ENCODE results near the gene ATP2C2. TPM values are rescaled to one million over a fixed set of nuclear protein-coding genes. Genes with fewer than 3 reads are reported as not detected.

ATP2C2 gene
- total and polyA plus RNA-seq, 8 donors, result 1.1 to 141 (median 4.2) TPM; not detected in 2

- Histone ChIP-seq H3K27me3 (peaks cover 0 to 22% (median 0%) of the 10 kb centered on the region in 3 donors), H3K27ac (no peak overlapping the region), H3K9me3 (no peaks in the 10 kb centered on the region), H3K4me3 (no peak overlapping the region), H3K4me1 (no peaks in the 10 kb centered on the region), H3K36me3 (no peaks in the 10 kb centered on the region)
- intact Hi-C loops (cut with DNase I; ENCODE audit: low total_unique reads), result no loop called here
- no peak for DNase-seq
- WGBS, 5 donors, result 76 to 83% (median 81%) methylated on average over 8 of the region's 8 CpGs
- TF ChIP-seq, protein P1, sequence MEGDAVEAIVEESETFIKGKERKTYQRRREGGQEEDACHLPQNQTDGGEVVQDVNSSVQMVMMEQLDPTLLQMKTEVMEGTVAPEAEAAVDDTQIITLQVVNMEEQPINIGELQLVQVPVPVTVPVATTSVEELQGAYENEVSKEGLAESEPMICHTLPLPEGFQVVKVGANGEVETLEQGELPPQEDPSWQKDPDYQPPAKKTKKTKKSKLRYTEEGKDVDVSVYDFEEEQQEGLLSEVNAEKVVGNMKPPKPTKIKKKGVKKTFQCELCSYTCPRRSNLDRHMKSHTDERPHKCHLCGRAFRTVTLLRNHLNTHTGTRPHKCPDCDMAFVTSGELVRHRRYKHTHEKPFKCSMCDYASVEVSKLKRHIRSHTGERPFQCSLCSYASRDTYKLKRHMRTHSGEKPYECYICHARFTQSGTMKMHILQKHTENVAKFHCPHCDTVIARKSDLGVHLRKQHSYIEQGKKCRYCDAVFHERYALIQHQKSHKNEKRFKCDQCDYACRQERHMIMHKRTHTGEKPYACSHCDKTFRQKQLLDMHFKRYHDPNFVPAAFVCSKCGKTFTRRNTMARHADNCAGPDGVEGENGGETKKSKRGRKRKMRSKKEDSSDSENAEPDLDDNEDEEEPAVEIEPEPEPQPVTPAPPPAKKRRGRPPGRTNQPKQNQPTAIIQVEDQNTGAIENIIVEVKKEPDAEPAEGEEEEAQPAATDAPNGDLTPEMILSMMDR (IDR thresholded peaks at IDR 0.05), result no peak
- no peak for TF ChIP-seq POLR2A (IDR thresholded peaks at IDR 0.05)
- TF ChIP-seq POLR2AphosphoS5 (IDR thresholded peaks at IDR 0.05), result no peak
- TF ChIP-seq EP300 (IDR thresholded peaks at IDR 0.05), result no peak
These were observed 59.2 kb downstream of the ATP2C2 start for GRCh38 chr16:84427553-84427952.

- TF ChIP-seq POLR2AphosphoS5 (IDR thresholded peaks at IDR 0.05), result no peak
- TF ChIP-seq, protein P1 (IDR thresholded peaks at IDR 0.05), result no peak
- no peak for TF ChIP-seq EP300 (IDR thresholded peaks at IDR 0.05)
- TF ChIP-seq POLR2A (IDR thresholded peaks at IDR 0.05), result no peak
- intact Hi-C loops (cut with DNase I; ENCODE audit: low total_unique reads), result no loop called here
- WGBS, 5 donors, result 48 to 79% (median 70%) methylated on average over 4 of the region's 4 CpGs
- no peak overlapping the region for H3K27ac ChIP-seq
- no peaks in the 10 kb centered on the region for H3K36me3 ChIP-seq
- H3K4me1 ChIP-seq, result no peaks in the 10 kb centered on the region
- peaks cover 0 to 22% (median 0%) of the 10 kb centered on the region in 3 donors for H3K27me3 ChIP-seq
- H3K9me3 ChIP-seq, result no peaks in the 10 kb centered on the region
- no peak overlapping the region for H3K4me3 ChIP-seq
- no peak for DNase-seq
These were observed 62.5 kb downstream of the ATP2C2 start for GRCh38 chr16:84430860-84431259.

DNA sequence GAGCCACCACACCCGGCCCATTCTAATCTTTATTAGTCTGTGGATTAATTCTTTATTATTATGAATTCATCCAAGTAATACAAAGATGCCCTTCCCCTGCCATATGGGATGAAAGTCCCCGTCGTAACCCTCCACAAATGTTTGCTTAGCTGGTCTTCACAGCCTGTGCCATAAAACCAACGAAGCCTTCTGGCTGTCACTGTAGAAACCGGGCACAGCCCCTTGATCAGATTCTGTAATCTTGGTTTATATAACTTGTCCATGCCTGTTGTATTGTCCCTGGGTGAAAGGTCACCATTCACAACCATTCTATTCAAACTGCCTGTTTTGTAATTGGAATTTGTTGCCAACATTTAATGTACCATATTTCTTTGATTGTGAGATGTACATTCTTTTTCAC lies 66.5 kb downstream of the ATP2C2 start:
- WGBS, 5 donors, result 22 to 56% (median 26%) methylated on average over 5 of the region's 5 CpGs
- Histone ChIP-seq H3K4me1 (no peaks in the 10 kb centered on the region), H3K27me3 (peaks cover 0 to 9% (median 0%) of the 10 kb centered on the region in 3 donors), H3K9me3 (no peaks in the 10 kb centered on the region), H3K4me3 (no peak overlapping the region), H3K36me3 (no peaks in the 10 kb centered on the region), H3K27ac (no peak overlapping the region)
- TF ChIP-seq EP300 (IDR thresholded peaks at IDR 0.05) (no peak), POLR2A (IDR thresholded peaks at IDR 0.05) (no peak), POLR2AphosphoS5 (IDR thresholded peaks at IDR 0.05) (no peak)
- TF ChIP-seq, protein P1 (IDR thresholded peaks at IDR 0.05), result no peak
- DNase-seq, result peak in 1 of 2 donors; percentile 19
- intact Hi-C loops (cut with DNase I; ENCODE audit: low total_unique reads), result no loop called here

DNA sequence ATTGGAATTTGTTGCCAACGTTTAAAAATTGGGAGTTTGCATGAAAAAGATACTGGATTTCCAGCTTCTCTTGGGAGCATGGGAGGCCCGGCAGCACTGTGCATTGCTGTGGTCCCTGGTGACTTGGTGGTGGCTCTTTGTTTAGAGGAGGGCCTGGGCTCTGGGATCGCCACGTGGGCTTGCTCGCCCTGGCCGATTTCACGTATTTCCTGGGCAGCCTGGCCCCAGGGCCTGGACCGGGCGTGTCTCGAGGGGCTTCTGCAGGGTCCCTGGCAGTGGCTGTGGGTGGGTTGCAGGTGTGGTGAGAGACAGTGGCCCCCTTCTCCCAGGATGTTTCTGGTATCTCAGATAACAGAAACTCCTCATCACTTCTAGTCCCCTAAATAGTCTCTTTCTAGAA lies 67.9 kb downstream of the ATP2C2 start:
- no peaks in the 10 kb centered on the region for H3K9me3 ChIP-seq

More for the DNA sequence above, 67.9 kb downstream of the ATP2C2 start:
- WGBS, 5 donors, result 70 to 91% (median 90%) methylated on average over 3 to 10 of the region's 10 CpGs
- DNase-seq, result no peak
- TF ChIP-seq, protein P1 (IDR thresholded peaks at IDR 0.05), result no peak
- TF ChIP-seq POLR2AphosphoS5 (IDR thresholded peaks at IDR 0.05), result no peak
- TF ChIP-seq POLR2A (IDR thresholded peaks at IDR 0.05), result no peak
- no peak for TF ChIP-seq EP300 (IDR thresholded peaks at IDR 0.05)
- Histone ChIP-seq H3K4me3 (no peak overlapping the region), H3K4me1 (no peaks in the 10 kb centered on the region), H3K36me3 (no peaks in the 10 kb centered on the region), H3K27ac (no peak overlapping the region), H3K27me3 (peaks cover 0 to 6% (median 0%) of the 10 kb centered on the region in 3 donors)
- intact Hi-C loops (cut with DNase I; ENCODE audit: low total_unique reads), result no loop called here
